ENCODE measurements around the gene STXBP4. TPM values are rescaled to one million over a fixed set of nuclear protein-coding genes. Genes with fewer than 3 reads are reported as not detected.

Gene STXBP4
- total RNA-seq, 1 donor from 2014 or later = 5.1 TPM

DNA sequence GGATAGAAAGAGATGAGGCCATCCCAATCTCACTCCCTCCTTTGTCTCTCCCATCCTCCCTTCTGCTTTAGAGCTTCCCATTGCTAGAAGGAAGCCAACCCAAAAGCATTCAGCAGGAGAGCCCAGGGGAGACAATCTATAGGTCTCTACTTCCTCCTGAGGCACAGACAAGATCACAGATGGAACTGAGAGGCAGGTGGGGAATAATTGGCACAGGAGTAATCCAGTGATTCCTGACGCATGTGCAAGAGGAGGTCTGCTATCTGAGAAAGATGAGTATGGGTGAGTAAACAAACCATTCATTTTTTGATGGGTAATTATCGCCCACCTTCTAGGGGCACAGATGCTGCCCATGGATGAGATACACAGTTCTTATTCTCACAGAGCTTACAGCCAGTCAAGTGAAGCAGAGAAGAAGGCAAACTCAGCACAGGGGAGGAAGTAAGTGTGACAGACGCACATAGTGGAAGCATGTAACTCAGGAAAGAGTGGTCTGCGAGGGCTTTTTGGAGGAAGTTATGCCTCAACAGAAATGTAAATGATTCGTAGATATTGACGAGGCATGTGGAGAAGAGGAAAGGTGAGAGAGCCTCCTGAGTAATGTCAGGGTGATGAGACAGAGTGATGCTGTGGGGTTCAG lies 207.3 kb downstream of the STXBP4 start:
- Mint-ChIP-seq H3K27ac (no peak overlapping the region), H3K36me3 (ENCODE audit: low read depth) (no peaks in the 10 kb centered on the region), H3K4me1 (ENCODE audit: low read depth) (no peaks in the 10 kb centered on the region), H3K4me3 (no peak overlapping the region), H3K27me3 (ENCODE audit: insufficient read depth) (no peaks in the 10 kb centered on the region), H3K9me3 (no peaks in the 10 kb centered on the region)
- no peak for DNase-seq (ENCODE audit: low spot score)
- intact Hi-C loops (cut with micrococcal nuclease) = no loop called here

GRCh38 chr17:55177159-55177854 lies 208.7 kb downstream of the STXBP4 start:
- H3K27ac Mint-ChIP-seq = no peak overlapping the region
- no peaks in the 10 kb centered on the region for H3K4me1 Mint-ChIP-seq (ENCODE audit: low read depth)
- no peaks in the 10 kb centered on the region for H3K9me3 Mint-ChIP-seq
- no peak overlapping the region for H3K4me3 Mint-ChIP-seq
- no peak for DNase-seq (ENCODE audit: low spot score)
- peaks cover under 1% of the 10 kb centered on the region for H3K27me3 Mint-ChIP-seq (ENCODE audit: insufficient read depth)
- H3K36me3 Mint-ChIP-seq (ENCODE audit: low read depth) = no peaks in the 10 kb centered on the region
- intact Hi-C loops (cut with micrococcal nuclease) = no loop called here

GRCh38 chr17:55177855-55178217 lies 209.3 kb downstream of the STXBP4 start:
- intact Hi-C loops (cut with micrococcal nuclease) = no loop called here

DNA sequence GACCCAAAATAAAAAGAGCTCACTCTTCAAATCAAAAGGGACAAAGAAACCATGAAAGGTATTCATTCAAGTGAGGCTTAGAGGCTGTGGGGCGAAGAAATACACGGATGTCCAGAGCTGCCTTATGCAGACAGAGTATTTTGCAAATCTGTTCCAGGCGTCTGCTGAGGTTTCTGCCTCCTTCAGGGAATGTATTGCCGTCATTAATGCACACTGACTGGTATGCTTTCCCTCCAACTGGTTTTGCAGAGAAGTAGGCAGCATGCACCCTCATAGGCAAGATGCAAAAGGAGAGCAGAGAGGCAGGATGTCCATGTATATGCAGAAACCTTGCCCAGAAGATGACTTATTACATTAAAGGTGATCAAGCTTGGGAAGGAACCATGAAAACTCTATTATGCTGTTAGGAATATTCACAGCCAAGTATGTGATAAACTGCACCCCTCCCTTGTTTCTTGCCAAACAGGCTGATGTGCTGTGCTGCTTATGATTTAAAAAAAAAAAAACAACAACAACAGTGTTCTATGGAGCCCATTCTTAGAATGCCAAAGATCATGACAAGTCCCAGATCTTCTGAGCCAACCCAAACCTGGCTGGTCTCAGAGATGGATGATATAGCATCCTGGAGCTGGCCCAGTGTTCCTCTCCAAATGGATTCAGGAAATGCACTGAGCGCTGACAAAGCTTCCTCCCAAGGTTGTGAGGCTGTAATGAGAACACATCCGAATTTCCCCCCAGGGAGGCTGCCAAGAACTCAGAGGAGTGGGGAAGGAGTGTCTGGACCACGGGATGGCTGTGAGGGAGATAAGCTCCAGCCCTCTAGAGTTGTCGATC lies 218.6 kb downstream of the STXBP4 start:
- Mint-ChIP-seq H3K27ac (no peak overlapping the region), H3K27me3 (ENCODE audit: insufficient read depth) (peaks cover 8% of the 10 kb centered on the region), H3K9me3 (no peaks in the 10 kb centered on the region), H3K4me1 (ENCODE audit: low read depth) (no peaks in the 10 kb centered on the region), H3K36me3 (ENCODE audit: low read depth) (no peaks in the 10 kb centered on the region), H3K4me3 (no peak overlapping the region)
- DNase-seq (ENCODE audit: low spot score) = no peak
- intact Hi-C loops (cut with micrococcal nuclease) = no loop called here

More at GRCh38 chr17:55177855-55178217, 209.3 kb downstream of the STXBP4 start:
- Mint-ChIP-seq H3K27me3 (ENCODE audit: insufficient read depth) (peaks cover 3% of the 10 kb centered on the region), H3K36me3 (ENCODE audit: low read depth) (no peaks in the 10 kb centered on the region), H3K4me1 (ENCODE audit: low read depth) (no peaks in the 10 kb centered on the region), H3K4me3 (no peak overlapping the region), H3K9me3 (no peaks in the 10 kb centered on the region), H3K27ac (no peak overlapping the region)
- no peak for DNase-seq (ENCODE audit: low spot score)

- DNase-seq (ENCODE audit: low spot score) = no peak
- H3K9me3 Mint-ChIP-seq = no peaks in the 10 kb centered on the region
- intact Hi-C loops (cut with micrococcal nuclease) = no loop called here
- no peak overlapping the region for H3K27ac Mint-ChIP-seq
- H3K36me3 Mint-ChIP-seq (ENCODE audit: low read depth) = no peaks in the 10 kb centered on the region
- H3K27me3 Mint-ChIP-seq (ENCODE audit: insufficient read depth) = peaks cover 6% of the 10 kb centered on the region
- H3K4me3 Mint-ChIP-seq = no peak overlapping the region
- no peaks in the 10 kb centered on the region for H3K4me1 Mint-ChIP-seq (ENCODE audit: low read depth)
These were observed 222.2 kb downstream of the STXBP4 start for GRCh38 chr17:55190748-55191147.

- intact Hi-C loops (cut with micrococcal nuclease) = no loop called here
- Mint-ChIP-seq H3K27ac (no peak overlapping the region), H3K9me3 (no peaks in the 10 kb centered on the region)
These were observed 230.3 kb downstream of the STXBP4 start for GRCh38 chr17:55198690-55199370.

GRCh38 chr17:55200904-55201303 lies 232.3 kb downstream of the STXBP4 start:
- Mint-ChIP-seq H3K4me1 (ENCODE audit: low read depth) (no peaks in the 10 kb centered on the region), H3K36me3 (ENCODE audit: low read depth) (no peaks in the 10 kb centered on the region), H3K4me3 (no peak overlapping the region), H3K27ac (no peak overlapping the region), H3K27me3 (ENCODE audit: insufficient read depth) (peaks cover 16% of the 10 kb centered on the region), H3K9me3 (no peaks in the 10 kb centered on the region)
- intact Hi-C loops (cut with micrococcal nuclease) = no loop called here
- DNase-seq (ENCODE audit: low spot score) = no peak

More at GRCh38 chr17:55198690-55199370, 230.3 kb downstream of the STXBP4 start:
- Mint-ChIP-seq H3K4me1 (ENCODE audit: low read depth) (no peaks in the 10 kb centered on the region), H3K27me3 (ENCODE audit: insufficient read depth) (peaks cover 9% of the 10 kb centered on the region), H3K4me3 (no peak overlapping the region), H3K36me3 (ENCODE audit: low read depth) (no peaks in the 10 kb centered on the region)
- DNase-seq (ENCODE audit: low spot score) = no peak

GRCh38 chr17:55201308-55201932 lies 232.9 kb downstream of the STXBP4 start:
- DNase-seq (ENCODE audit: low spot score) = no peak
- peaks cover 12% of the 10 kb centered on the region for H3K27me3 Mint-ChIP-seq (ENCODE audit: insufficient read depth)
- no peak overlapping the region for H3K27ac Mint-ChIP-seq
- H3K36me3 Mint-ChIP-seq (ENCODE audit: low read depth) = no peaks in the 10 kb centered on the region
- intact Hi-C loops (cut with micrococcal nuclease) = no loop called here
- no peaks in the 10 kb centered on the region for H3K9me3 Mint-ChIP-seq
- H3K4me1 Mint-ChIP-seq (ENCODE audit: low read depth) = no peaks in the 10 kb centered on the region
- H3K4me3 Mint-ChIP-seq = no peak overlapping the region

DNA sequence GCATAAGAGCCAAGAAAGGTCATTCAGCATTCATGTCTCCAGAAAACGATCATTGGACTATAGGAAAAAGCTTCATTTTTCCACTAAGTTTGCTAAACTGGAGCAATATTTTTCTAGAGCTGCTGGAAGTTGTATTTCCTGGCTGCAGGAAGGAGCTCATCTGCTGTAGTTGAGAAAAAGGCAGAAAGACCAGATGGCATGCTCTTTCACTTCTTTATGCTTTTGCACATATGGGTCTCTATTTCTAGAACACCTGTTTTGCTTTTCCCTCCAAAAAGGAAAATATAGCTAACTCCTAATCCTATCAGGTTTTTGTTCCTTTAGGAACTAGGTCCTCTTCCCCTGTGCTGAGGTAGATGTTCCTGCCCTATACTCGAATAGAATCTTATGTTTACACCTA lies 234.3 kb downstream of the STXBP4 start:
- Mint-ChIP-seq H3K9me3 (no peaks in the 10 kb centered on the region), H3K27me3 (ENCODE audit: insufficient read depth) (peaks cover 12% of the 10 kb centered on the region), H3K4me3 (no peak overlapping the region), H3K4me1 (ENCODE audit: low read depth) (no peaks in the 10 kb centered on the region), H3K27ac (no peak overlapping the region), H3K36me3 (ENCODE audit: low read depth) (no peaks in the 10 kb centered on the region)
- intact Hi-C loops (cut with micrococcal nuclease) = no loop called here
- DNase-seq (ENCODE audit: low spot score) = no peak

- Mint-ChIP-seq H3K27ac (no peak overlapping the region), H3K36me3 (ENCODE audit: low read depth) (no peaks in the 10 kb centered on the region), H3K4me3 (no peak overlapping the region), H3K9me3 (no peaks in the 10 kb centered on the region), H3K27me3 (ENCODE audit: insufficient read depth) (peaks cover 11% of the 10 kb centered on the region), H3K4me1 (ENCODE audit: low read depth) (no peaks in the 10 kb centered on the region)
- intact Hi-C loops (cut with micrococcal nuclease) = no loop called here
- no peak for DNase-seq (ENCODE audit: low spot score)
These were observed 239.7 kb downstream of the STXBP4 start for GRCh38 chr17:55208078-55208812.

GRCh38 chr17:55210292-55210691 lies 241.7 kb downstream of the STXBP4 start:
- Mint-ChIP-seq H3K27ac (no peak overlapping the region), H3K4me1 (ENCODE audit: low read depth) (no peaks in the 10 kb centered on the region), H3K9me3 (no peaks in the 10 kb centered on the region), H3K4me3 (no peak overlapping the region), H3K36me3 (ENCODE audit: low read depth) (no peaks in the 10 kb centered on the region), H3K27me3 (ENCODE audit: insufficient read depth) (peaks cover 2% of the 10 kb centered on the region)
- intact Hi-C loops (cut with micrococcal nuclease) = no loop called here
- no peak for DNase-seq (ENCODE audit: low spot score)

DNA sequence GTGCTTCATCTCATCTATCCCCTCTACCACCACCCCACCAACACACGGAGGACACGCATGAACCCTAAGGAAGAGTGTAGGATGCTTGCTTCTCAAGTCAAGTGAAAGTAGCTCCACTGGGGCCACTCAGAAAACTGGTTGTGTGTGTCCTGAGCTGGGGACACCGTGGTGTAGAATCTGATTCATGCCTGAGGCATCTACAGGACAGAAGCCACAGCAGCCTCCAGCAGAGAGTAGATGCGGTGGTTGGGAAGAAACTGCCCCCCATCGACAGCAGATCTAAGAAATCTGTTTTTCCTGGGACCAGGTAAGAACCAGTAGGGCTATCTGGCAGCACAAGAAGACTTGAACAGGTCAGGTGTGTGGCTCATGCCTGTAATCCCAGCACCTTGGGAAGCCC lies 244.3 kb downstream of the STXBP4 start:
- Mint-ChIP-seq H3K36me3 (ENCODE audit: low read depth) (no peaks in the 10 kb centered on the region), H3K27ac (no peak overlapping the region), H3K4me3 (no peak overlapping the region), H3K9me3 (no peaks in the 10 kb centered on the region), H3K27me3 (ENCODE audit: insufficient read depth) (peaks cover 3% of the 10 kb centered on the region), H3K4me1 (ENCODE audit: low read depth) (no peaks in the 10 kb centered on the region)
- no peak for DNase-seq (ENCODE audit: low spot score)
- intact Hi-C loops (cut with micrococcal nuclease) = no loop called here
